NCI-H128 (cell line): ENCODE measurements around the gene ANKLE2.

Experiments
- DNase-seq: peaks from one replicate; lab custom pipeline; 2025; ENCODE audit not compliant: unreplicated experiment; lab: John Stamatoyannopoulos, UW

ANKLE2 gene

GRCh38 chr12:132747395-132747794 lies 14.2 kb downstream of the ANKLE2 start:
- no peak for DNase-seq

DNA sequence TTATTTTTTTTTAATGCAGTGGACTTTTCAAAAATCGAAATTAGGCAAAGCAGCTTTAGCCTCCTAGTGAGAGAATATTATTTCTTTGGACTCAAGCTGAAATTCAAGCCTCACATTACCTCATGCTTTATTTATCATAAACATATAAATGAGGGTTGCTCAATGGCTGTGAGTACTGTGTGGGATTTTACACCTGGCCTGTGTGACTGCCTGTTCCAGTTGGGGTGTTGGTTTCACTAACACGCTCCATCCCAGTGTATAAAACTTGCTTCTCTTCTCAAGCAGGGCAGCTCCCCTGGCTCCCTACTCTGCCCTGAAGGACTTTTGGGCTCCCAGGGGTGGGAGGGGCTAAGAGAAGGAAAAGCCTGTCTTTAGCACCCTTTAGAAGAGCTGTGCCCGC lies 15.0 kb downstream of the ANKLE2 start:
- DNase-seq: no peak

- no peak for DNase-seq
These were observed 17.8 kb downstream of the ANKLE2 start for GRCh38 chr12:132743831-132744230.

DNA sequence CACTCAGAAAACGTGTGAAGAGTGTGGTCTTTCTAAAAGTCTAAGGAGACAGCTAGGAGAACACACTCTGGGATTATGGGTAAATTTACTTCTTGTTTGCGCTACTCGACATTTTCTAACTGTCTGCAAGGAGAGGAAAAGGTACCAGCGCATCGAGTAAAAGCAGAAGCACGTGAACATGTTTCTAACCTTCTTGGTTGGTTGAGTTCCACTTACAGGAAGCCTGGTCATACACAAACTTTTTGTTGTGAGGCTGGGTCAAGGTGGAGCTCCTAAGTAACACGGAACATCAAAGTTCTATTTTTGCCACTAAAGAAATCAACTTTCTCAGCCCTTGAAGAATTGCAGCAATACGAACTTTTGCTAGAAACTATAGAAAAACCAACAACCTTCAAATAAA lies 20.0 kb downstream of the ANKLE2 start:
- no peak for DNase-seq

- no peak for DNase-seq
These were observed 21.0 kb downstream of the ANKLE2 start for GRCh38 chr12:132740652-132741051.

- no peak for DNase-seq
These were observed 21.4 kb downstream of the ANKLE2 start for GRCh38 chr12:132740313-132740646.

- DNase-seq: no peak
These were observed 21.9 kb downstream of the ANKLE2 start for GRCh38 chr12:132739600-132740312.

- DNase-seq: no peak
These were observed 24.7 kb downstream of the ANKLE2 start for GRCh38 chr12:132736913-132737312.

- DNase-seq: no peak
These were observed 25.3 kb downstream of the ANKLE2 start for GRCh38 chr12:132736378-132736777.

- no peak for DNase-seq
These were observed 26.1 kb downstream of the ANKLE2 start for GRCh38 chr12:132735496-132735895.

GRCh38 chr12:132734206-132734605 lies 27.4 kb downstream of the ANKLE2 start:
- no peak for DNase-seq

DNA sequence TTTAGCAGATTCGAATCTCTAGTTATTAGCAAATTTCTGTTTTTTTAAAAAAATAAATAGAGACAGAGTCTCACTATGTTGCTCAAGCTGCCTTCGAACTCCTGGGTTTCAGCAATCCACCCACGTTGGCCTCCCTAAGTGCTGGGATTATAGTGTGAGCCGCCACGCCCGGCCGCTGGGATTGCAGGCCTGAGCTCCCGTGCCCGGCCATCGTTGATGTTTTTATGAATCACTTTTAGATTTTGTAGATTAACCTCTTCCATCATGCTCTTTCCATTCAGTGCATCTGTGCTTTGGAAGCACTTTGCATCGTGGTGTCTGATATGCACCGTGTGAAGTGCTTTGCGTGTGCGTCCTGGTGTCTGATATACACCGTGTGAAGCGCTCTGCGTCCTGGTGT lies 30.1 kb downstream of the ANKLE2 start:
- no peak for DNase-seq

DNA sequence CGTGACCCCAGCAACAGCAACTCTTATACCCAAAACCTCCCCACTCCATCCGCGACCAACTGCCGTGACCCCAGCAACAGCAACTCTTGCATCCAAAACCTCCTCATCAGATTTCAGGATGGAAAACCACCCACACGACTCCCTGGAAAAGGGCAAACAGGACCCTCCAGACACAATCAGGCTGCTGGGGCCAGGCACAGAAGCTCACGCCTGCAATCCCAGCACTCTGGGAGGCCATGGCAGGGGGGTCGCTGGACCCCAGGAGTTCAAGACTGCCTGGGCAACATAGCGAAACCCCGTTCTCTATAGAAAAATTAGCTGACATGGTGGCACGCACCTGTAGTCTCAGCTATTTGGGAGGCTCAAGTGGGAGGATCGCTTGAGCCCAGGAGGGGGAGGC lies 31.3 kb downstream of the ANKLE2 start:
- DNase-seq: no peak

GRCh38 chr12:132729541-132730320 lies 31.9 kb downstream of the ANKLE2 start:
- DNase-seq: no peak

- no peak for DNase-seq
These were observed 33.1 kb downstream of the ANKLE2 start for GRCh38 chr12:132728502-132728901.

DNA sequence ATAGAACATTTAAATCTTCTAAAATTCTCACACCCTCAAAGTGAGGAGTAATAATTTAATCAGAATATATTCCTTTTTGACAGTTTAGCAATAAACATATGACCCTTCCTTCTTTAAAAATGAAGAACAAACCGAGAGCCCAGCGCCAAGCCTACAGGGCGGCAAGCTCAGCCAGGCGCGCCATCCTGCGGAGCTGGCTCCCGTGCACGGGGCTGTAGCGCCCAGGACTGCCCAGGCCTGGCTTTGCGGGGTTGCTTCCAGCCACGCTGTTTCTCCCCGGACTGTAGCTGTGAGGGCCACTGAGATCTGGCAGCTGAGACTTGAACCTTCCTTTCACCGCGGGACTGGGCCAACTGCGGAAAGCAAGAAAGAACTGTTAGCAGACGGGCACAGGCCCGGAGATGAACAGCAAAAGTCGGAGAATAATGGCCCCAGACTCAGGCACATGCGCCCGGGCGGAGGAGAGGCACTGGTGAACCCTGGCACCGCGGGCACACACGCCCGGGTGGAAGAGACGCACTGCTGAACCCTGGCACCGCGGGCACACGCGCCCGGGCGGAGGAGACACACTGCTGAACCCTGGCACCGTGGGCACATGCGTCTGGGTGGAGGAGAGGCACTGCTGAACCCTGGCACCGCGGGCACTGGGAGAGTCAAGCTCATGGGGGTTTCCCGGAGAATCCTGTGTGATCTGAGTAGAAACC lies 34.4 kb downstream of the ANKLE2 start:
- DNase-seq: no peak

GRCh38 chr12:132726386-132726785 lies 35.2 kb downstream of the ANKLE2 start:
- no peak for DNase-seq

DNA sequence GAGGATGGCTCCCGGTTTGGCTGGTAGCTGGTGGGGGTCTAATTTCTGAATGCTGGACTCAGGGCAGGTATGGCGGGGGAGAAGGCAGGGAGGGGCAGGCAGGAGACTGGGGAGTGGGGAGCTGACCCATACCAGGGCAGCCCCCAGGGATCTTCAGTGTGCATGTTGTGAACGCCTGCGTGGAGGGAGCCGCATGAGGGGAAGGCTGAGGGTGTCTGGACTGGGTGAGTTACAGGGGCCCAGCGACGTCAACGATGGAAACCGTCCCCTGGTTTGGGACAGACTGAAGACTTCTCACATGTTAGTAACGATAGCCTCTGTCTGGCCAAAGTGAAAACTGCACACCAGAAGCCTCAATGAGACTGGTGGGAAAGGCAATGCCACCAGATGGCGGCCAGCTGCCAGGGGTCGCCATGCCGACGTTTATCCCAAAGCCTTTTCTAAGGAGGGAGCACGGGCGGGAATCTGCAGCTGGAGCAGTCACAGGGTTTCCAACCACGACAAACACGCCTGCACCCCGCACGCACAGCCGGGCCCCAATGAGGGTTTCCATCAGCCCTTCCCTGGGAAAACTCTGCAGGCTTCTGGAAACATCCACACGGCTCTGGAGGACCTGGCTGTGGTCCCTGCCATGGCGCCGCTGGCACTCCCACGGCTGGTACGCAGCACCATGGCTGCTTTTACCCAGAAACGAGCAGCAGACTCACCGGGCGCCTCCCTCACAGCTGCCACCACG lies 37.0 kb downstream of the ANKLE2 start:
- no peak for DNase-seq

- DNase-seq: no peak
These were observed 37.9 kb downstream of the ANKLE2 start for GRCh38 chr12:132723764-132724140.

DNA sequence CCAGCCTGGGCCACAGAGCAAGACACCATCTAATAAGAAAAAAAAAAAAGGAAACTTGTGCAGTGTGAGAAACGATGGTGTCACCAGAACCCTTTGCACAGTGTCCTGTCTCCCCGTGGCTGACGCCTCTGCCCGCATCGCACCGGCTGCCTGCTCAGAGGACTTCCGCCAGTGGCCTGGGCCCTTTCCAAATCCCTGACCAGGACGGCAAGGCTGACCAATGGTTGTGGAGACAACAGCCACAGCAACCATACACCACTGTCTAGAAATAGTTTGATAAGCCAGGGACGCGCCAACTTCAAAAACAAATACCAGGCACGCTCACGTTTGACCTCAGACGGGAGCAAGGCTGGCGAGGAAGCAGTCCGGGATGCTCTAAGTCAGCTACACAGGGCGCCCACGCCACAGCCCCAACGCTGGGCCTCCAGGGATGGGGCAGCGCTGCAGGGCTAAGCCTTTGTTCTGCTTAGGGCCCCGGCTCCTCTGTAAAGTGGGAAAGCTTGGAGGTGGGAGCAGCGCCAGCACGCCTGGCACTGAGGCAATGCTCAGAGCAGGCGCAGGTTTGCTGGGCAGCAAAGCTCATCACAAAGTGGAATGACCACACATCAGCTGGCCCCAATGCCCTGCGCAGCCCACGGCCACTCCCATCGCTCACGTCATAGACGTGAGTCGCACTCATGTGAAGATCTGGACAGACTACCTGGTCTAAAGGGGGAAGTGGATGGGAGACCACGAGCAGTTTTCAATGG lies 38.4 kb downstream of the ANKLE2 start:
- no peak for DNase-seq
